Measurements from ENCODE around the gene SAMD7. TPM values are rescaled to one million over a fixed set of nuclear protein-coding genes. Genes with fewer than 3 reads are reported as not detected.

Gene SAMD7
- total and polyA plus RNA-seq, 2 of the 13 experiments (the other 11 are each of a cell fraction or from before 2014, with no cell fraction given), result not detected

DNA sequence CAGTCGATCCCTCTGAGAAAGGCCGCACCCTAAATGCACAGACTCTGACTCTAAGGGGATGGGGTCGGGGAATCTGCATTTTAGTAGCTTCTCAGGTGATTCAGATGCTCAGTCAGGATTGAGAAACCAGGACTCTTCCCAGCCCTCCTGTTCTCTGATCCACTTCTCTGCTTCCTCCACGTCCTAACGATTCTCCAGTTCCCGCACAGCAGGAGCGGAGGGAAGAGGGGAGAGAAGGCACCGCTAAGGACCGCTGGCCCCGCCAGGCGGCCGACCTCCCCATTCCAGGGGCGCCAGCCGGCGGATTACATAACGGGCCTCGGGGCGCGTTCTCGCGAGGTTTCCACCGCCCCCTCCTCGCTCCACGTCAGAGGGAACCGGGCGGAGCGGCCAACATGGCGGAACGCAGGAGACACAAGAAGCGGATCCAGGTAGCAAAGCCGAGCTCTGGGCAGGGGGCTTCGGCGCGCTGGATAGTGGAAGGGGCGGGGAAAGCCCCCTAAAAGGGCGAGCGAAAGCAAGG lies 55.1 kb downstream of the SAMD7 start, which contains the start of gene SEC62 (continued):
- TF ChIP-seq ZNF20 (CRISPR knock-in tag; IDR thresholded peaks at IDR 0.05), result no peak
- peak; percentile 88 for TF ChIP-seq ZSCAN21 (CRISPR knock-in tag; IDR thresholded peaks at IDR 0.05; ENCODE audit: borderline replicate concordance)
- no peak for TF ChIP-seq ZNF326 (CRISPR knock-in tag; IDR thresholded peaks at IDR 0.05; ENCODE audit: borderline replicate concordance)
- TF ChIP-seq AKAP8 (CRISPR knock-in tag; IDR thresholded peaks at IDR 0.05), result no peak
- TF ChIP-seq ZNF317 (CRISPR knock-in tag; IDR thresholded peaks at IDR 0.05), result 0 out of 2 replicates have a peak, but pooled peaks have one; percentile 76
- peak; percentile 84 for TF ChIP-seq ZNF605 (CRISPR knock-in tag; IDR thresholded peaks at IDR 0.05)
- TF ChIP-seq, protein P1, sequence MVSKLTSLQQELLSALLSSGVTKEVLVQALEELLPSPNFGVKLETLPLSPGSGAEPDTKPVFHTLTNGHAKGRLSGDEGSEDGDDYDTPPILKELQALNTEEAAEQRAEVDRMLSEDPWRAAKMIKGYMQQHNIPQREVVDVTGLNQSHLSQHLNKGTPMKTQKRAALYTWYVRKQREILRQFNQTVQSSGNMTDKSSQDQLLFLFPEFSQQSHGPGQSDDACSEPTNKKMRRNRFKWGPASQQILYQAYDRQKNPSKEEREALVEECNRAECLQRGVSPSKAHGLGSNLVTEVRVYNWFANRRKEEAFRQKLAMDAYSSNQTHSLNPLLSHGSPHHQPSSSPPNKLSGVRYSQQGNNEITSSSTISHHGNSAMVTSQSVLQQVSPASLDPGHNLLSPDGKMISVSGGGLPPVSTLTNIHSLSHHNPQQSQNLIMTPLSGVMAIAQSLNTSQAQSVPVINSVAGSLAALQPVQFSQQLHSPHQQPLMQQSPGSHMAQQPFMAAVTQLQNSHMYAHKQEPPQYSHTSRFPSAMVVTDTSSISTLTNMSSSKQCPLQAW (CRISPR knock-in tag; IDR thresholded peaks at IDR 0.05), result peak; percentile 91
- peak; percentile 61; the same call in 1 of the 2 replicates for TF ChIP-seq ZNF124 (CRISPR knock-in tag; IDR thresholded peaks at IDR 0.05)
- TF ChIP-seq RXRA (CRISPR knock-in tag; IDR thresholded peaks at IDR 0.05), result peak; percentile 71
- peak; percentile 49; the same call in 1 of the 2 replicates for TF ChIP-seq KDM5A (IDR thresholded peaks at IDR 0.05; ENCODE audit: borderline replicate concordance, low read length)
- peak; percentile 67; the same call in 1 of the 2 replicates for TF ChIP-seq GATA4 (IDR thresholded peaks at IDR 0.05; ENCODE audit: borderline replicate concordance, low read depth)
- peak; percentile 84 for TF ChIP-seq XRCC5 (optimal IDR thresholded peaks at IDR 0.05; ENCODE audit: low read length)
- peak; percentile 56; the same call in 1 of the 2 replicates for TF ChIP-seq STAG1 (CRISPR knock-in tag; IDR thresholded peaks at IDR 0.05)
- TF ChIP-seq, protein P2, sequence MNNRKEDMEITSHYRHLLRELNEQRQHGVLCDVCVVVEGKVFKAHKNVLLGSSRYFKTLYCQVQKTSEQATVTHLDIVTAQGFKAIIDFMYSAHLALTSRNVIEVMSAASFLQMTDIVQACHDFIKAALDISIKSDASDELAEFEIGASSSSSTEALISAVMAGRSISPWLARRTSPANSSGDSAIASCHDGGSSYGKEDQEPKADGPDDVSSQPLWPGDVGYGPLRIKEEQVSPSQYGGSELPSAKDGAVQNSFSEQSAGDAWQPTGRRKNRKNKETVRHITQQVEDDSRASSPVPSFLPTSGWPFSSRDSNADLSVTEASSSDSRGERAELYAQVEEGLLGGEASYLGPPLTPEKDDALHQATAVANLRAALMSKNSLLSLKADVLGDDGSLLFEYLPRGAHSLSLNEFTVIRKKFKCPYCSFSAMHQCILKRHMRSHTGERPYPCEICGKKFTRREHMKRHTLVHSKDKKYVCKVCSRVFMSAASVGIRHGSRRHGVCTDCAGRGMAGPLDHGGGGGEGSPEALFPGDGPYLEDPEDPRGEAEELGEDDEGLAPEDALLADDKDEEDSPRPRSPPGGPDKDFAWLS (CRISPR knock-in tag; IDR thresholded peaks at IDR 0.05; ENCODE audit: borderline replicate concordance), result no peak
- peak; percentile 92 for TF ChIP-seq POLR2G (IDR thresholded peaks at IDR 0.05; ENCODE audit: low read depth, low read length)
- TF ChIP-seq SP1 (IDR thresholded peaks at IDR 0.05), result no peak
- TF ChIP-seq SP1 (CRISPR knock-in tag; IDR thresholded peaks at IDR 0.05), result peak; percentile 55; the same call in 1 of the 2 replicates
- TF ChIP-seq, protein P3, sequence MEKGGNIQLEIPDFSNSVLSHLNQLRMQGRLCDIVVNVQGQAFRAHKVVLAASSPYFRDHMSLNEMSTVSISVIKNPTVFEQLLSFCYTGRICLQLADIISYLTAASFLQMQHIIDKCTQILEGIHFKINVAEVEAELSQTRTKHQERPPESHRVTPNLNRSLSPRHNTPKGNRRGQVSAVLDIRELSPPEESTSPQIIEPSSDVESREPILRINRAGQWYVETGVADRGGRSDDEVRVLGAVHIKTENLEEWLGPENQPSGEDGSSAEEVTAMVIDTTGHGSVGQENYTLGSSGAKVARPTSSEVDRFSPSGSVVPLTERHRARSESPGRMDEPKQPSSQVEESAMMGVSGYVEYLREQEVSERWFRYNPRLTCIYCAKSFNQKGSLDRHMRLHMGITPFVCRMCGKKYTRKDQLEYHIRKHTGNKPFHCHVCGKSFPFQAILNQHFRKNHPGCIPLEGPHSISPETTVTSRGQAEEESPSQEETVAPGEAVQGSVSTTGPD (CRISPR knock-in tag; IDR thresholded peaks at IDR 0.05), result 0 out of 2 replicates have a peak, but pooled peaks have one; percentile 42
- TF ChIP-seq ZFP62 (CRISPR knock-in tag; IDR thresholded peaks at IDR 0.05), result no peak
- TF ChIP-seq SMC3 (IDR thresholded peaks at IDR 0.05; ENCODE audit: low read length), result no peak
- no peak; the same call in 1 of the 2 replicates for TF ChIP-seq SP4 (CRISPR knock-in tag; IDR thresholded peaks at IDR 0.05)
- TF ChIP-seq, protein P4, sequence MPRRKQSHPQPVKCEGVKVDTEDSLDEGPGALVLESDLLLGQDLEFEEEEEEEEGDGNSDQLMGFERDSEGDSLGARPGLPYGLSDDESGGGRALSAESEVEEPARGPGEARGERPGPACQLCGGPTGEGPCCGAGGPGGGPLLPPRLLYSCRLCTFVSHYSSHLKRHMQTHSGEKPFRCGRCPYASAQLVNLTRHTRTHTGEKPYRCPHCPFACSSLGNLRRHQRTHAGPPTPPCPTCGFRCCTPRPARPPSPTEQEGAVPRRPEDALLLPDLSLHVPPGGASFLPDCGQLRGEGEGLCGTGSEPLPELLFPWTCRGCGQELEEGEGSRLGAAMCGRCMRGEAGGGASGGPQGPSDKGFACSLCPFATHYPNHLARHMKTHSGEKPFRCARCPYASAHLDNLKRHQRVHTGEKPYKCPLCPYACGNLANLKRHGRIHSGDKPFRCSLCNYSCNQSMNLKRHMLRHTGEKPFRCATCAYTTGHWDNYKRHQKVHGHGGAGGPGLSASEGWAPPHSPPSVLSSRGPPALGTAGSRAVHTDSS (CRISPR knock-in tag; conservative IDR thresholded peaks at IDR 0.05), result no peak
- TF ChIP-seq ZNF556 (CRISPR knock-in tag; IDR thresholded peaks at IDR 0.05; ENCODE audit: borderline replicate concordance), result peak; percentile 87; the same call in 1 of the 2 replicates
- TF ChIP-seq, protein P5, sequence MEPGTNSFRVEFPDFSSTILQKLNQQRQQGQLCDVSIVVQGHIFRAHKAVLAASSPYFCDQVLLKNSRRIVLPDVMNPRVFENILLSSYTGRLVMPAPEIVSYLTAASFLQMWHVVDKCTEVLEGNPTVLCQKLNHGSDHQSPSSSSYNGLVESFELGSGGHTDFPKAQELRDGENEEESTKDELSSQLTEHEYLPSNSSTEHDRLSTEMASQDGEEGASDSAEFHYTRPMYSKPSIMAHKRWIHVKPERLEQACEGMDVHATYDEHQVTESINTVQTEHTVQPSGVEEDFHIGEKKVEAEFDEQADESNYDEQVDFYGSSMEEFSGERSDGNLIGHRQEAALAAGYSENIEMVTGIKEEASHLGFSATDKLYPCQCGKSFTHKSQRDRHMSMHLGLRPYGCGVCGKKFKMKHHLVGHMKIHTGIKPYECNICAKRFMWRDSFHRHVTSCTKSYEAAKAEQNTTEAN (CRISPR knock-in tag; conservative IDR thresholded peaks at IDR 0.05), result 0 out of 2 replicates have a peak, but pooled peaks have one; percentile 12
